Fibroblast of upper back skin (primary cell): ENCODE measurements around the gene RAMP1.

Experiments used
- DNase-seq: peaks from one replicate; pipeline ENCODE4 v3.0.0-alpha.2; 2013

Gene RAMP1

DNA sequence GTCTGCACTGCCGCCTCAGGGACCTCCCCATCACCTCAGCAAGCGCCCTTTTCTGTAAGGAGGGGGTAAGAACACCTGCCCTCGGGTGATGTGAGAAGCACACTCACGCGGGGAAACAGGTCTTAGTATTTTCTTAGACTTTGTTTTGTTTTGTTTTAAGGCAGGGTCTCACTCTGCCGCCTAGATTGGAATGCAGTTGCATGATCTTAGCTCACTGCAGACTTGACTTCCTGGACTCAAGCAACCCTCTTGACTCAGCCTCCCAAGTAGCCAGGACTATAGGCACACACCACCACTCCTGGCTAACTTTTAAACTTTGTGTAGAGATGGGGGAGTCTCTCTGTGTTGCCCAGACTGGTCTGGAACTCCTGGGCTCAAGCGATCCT is 37.1 kb downstream of the RAMP1 start:
- no peak for DNase-seq

- DNase-seq = no peak
Measured at GRCh38 chr2:237896956-237897355, 37.5 kb downstream of the RAMP1 start.

DNA sequence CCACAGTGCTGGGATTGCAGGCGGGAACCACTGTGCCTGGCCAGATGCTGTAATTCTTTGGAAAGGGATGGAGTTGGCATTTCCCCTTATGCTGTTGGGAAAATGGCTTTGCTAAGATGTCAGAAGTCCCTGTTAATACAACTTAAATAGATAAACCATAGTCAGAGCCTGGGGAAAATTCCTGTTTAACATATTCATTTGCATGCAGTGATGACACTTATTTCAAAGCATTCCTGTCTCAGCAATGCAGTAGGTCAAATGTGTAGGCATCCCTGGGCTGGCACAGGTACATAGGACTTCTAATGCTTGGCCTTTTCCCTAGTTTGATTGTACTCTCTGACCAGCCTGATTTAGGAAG is 38.6 kb downstream of the RAMP1 start:
- DNase-seq = no peak

- DNase-seq = no peak
Measured at GRCh38 chr2:237900891-237901831, 41.7 kb downstream of the RAMP1 start.

- DNase-seq = no peak
Measured at GRCh38 chr2:237901932-237902850, 42.8 kb downstream of the RAMP1 start.

- DNase-seq = no peak
Measured at GRCh38 chr2:237904831-237905599, 45.6 kb downstream of the RAMP1 start.

- no peak for DNase-seq
Measured at GRCh38 chr2:237907144-237907543, 47.7 kb downstream of the RAMP1 start.

DNA sequence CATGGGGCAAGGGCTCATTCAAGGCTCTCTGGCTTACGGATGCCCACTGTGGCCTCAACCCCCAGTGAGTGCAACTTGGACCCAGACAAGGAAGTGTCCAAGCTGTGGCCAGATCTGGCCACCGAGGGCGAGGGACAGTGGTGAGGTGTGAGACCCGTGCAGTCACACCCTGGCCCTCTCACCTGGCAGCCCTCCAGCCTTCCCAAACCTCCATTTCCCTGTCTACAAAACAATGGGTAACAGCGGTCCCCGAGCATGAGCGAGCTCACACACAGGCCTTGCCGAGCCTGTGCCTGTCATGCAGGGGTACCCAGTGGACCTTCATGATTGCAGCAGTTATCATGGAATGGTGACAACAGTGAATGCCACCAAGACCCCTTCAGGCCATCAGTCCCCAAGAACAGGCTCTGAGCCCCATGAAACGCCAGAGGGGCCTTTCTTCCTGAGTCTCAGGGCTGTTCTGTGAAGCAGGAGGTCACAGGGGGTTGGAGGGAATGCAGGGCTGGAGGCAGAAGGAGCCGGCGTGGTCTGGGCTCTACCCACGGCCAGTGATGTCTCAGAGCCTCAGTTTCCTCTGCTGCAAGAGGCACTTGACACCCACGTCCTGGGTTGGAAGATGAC is 49.8 kb downstream of the RAMP1 start:
- no peak for DNase-seq

GRCh38 chr2:237909801-237910475 is 50.5 kb downstream of the RAMP1 start:
- no peak for DNase-seq

DNA sequence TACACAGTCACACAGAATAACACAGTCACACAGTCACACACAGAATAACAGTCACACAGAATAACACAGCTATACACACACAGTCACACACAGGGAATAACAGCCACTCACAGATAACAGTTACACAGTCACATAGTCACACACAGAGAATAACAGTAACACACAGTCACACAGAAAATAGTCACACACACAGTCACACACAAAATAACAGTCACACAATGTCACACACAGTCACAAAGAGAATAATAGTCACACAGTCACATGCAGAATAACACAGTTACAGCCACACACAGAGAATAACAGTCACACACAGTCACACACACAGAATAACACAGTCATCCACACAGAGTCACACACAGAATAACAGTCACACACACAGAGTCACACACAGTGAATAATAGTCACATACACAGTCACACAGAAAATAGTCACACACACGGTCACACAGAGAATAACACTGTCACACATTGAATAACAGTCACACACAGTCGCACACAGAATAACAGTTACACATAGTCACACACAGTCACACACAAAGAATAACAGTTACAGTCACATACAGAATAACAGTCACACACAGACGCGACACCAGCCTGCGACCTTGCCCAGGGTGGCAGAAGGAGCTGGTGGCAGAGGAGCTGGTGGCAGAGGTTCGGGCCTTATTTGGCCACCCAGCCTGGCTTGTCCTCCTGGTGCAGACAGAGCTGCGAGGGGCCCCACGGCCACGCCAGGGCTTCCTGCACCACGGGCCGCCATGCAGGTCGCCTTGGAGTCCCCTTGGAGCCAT is 51.3 kb downstream of the RAMP1 start:
- no peak for DNase-seq

DNA sequence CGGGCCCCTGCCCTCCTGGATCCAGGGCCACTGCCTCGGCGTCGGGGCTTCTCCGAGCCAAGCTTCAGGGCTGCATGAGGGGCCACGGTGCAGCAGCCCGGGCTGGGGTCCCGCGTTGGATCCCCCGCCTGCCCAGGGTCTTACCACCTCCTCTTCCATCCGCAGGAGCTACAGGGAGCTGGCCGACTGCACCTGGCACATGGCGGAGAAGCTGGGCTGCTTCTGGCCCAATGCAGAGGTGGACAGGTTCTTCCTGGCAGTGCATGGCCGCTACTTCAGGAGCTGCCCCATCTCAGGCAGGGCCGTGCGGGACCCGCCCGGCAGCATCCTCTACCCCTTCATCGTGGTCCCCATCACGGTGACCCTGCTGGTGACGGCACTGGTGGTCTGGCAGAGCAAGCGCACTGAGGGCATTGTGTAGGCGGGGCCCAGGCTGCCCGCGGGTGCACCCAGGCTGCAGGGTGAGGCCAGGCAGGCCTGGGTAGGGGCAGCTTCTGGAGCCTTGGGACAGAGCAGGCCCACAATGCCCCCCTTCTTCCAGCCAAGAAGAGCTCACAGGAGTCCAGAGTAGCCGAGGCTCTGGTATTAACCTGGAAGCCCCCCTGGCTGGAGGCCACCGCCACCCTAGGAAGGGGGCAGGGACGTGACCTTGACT is 52.1 kb downstream of the RAMP1 start:
- no peak for DNase-seq

DNA sequence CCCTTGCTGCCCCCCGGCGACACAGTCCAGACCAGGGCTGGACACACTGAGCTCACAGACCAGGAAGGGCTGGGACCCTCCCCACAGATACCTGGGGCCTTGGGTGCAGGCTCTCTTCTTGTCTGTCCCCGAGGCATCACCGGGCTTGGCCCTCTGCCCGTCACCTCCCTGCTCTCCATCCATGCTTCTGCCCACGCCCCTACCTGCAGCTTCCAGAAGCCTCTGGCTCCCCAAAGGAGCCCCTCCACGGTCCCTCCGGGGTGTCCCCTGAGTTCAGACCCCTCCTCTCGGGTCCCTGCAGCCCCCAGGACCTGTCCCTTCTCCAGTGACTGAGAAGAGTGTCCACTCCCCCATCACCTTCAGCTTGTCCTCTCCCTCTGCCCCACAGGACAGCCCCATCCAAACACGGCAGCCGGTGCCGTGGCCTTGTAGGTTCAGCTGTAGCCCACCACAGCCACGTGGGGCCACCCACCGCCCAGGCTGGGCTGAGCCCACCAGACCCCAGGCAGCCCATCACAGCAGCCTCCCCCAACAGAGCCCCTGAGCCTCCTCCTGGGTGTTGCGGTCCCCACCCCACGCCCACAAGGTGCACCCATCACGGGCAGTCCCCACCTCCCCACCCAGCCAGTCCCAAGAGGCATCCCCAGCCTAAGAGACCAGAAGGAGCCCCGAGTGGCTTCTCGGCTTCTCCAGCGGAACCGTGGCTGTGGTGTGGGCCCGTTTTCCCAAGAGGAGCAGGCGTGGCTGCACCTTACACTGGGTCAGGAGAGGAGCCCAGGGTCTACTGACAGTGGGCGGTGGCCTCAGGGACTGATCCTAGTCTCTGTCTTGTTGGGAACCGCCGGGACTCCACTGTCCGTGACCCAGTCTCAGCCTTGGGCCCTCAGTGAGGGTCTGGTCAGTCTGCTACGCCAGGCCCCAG is 53.1 kb downstream of the RAMP1 start:
- no peak for DNase-seq

- no peak for DNase-seq
Measured at GRCh38 chr2:237913193-237913917, 53.9 kb downstream of the RAMP1 start.

DNA sequence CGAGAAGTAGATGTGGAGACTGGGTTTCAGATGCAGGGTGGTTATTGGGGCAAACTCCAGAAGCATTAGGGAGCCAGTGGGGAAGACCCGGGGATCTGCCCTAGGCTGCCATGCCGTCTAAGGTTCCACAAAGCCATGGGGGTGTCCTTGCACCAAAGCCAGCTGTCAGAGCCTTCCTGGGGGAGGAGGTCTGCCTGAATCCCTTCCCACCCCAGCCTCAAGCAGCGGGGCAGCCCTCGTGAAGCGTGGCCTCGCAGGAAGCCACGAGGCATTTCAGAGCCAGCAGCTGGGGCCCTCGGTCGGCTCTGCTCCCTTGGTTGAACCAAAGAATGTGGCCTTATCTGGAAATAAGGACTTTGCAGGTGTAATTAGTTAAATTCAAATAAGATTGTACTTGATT is 56.2 kb downstream of the RAMP1 start:
- DNase-seq = no peak

DNA sequence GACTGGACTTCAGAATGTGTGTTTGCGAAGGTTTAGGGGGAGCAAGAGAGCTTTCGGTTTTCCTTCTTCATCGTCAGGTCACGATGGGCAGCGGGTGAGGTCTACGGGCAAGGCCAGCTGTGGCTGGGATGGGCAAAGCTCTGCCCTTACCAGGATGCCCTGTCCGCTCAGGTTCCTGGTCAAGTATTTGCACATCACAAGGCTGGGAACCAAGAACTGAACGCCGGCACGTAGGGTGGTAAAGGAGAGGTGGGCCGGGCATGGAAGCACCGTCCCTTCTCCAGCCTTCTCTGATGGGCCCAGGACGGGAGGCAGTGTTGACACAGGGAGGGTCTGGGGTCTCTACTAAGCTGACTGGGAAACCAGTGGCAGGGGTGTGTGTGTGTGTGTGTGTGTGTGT is 56.9 kb downstream of the RAMP1 start:
- no peak for DNase-seq

DNA sequence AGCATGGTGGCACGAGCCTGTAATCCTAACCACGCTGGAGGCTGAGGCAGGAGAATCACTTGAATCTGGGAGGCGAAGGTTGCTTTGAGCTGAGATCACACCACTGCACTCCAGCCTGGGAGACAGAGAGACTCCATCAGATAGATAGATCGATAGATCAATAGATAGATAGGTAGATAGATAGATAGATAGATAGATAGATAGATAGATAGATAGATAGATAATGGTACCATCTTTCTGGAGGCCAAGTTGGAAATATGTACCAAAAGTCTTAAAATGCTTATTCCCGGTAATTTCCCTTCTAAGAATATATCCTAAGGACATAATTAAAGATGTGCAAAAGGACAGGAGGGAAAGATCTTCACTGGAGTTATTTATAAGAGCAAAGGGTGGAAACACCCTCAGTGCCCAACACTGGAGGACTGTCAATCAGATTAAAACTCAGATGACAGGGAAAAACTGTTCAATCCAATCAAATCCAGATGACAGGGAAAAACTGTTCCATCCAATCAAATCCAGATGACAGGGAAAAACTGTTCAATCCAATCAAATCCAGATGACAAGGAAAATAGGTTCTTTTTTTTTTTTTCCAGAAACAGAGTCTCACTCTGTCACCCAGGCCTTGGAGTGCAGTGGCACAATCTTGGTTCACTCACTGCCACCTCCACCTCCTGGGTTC is 58.4 kb downstream of the RAMP1 start:
- DNase-seq = no peak

GRCh38 chr2:237919593-237919992 is 60.2 kb downstream of the RAMP1 start:
- DNase-seq = no peak

GRCh38 chr2:237920673-237921072 is 61.2 kb downstream of the RAMP1 start:
- peak; percentile 55 for DNase-seq
